Measurements from ENCODE around the gene MFSD6. TPM values are rescaled to one million over a fixed set of nuclear protein-coding genes. Genes with fewer than 3 reads are reported as not detected.

Gene MFSD6
- polyA plus RNA-seq, 3 donors, result 8.8 to 15.7 (median 12.9) TPM

- H3K4me2 ChIP-seq (replicated peaks; ENCODE audit: extremely low read depth, low read length, poor library complexity, severe bottlenecking), result no peak overlapping the region
- H4K20me1 ChIP-seq (ENCODE audit: insufficient read depth, low read length), result no peaks in the 10 kb centered on the region
- peaks cover 52 to 97% of the 10 kb centered on the region in 2 donors for H3K36me3 ChIP-seq (replicated peaks in 1 of 2; ENCODE audit: control insufficient read depth in 1 of 2, insufficient read depth in 2 of 2, low read length in 2 of 2)
- no peak for TF ChIP-seq CTCF (IDR thresholded peaks at IDR 0.05)
- no peaks in the 10 kb centered on the region for H3K4me1 ChIP-seq (ENCODE audit: control insufficient read depth in 1 of 2, insufficient read depth in 2 of 2, low read length in 2 of 2)
- no peak overlapping the region for H2AFZ ChIP-seq (ENCODE audit: insufficient read depth, low read depth, low read length, poor library complexity, severe bottlenecking)
- H3K27ac Mint-ChIP-seq, result no peak overlapping the region
- H3K27me3 ChIP-seq (ENCODE audit: control insufficient read depth in 2 of 2, insufficient read depth in 2 of 2, low read length in 2 of 2), result no peaks in the 10 kb centered on the region
- no peak overlapping the region for H3K27ac ChIP-seq (ENCODE audit: low read depth in 1 of 2, low read length in 2 of 2)
- DNase-seq, result no peak
- peaks cover 27 to 56% of the 10 kb centered on the region in 2 donors for H3K36me3 Mint-ChIP-seq
- intact Hi-C loops (cut with micrococcal nuclease), result no loop called here
- H3K4me3 ChIP-seq (replicated peaks in 1 of 3; ENCODE audit: low read depth in 2 of 3, low read length in 3 of 3), result no peak overlapping the region
- H3K27me3 Mint-ChIP-seq (ENCODE audit: low read depth in 3 of 3), result peaks cover 0 to 1% (median 0%) of the 10 kb centered on the region in 3 donors
- no peaks in the 10 kb centered on the region for H3K79me2 ChIP-seq (ENCODE audit: insufficient read depth, low read length)
- H3K4me1 Mint-ChIP-seq, result no peaks in the 10 kb centered on the region
- H3K4me3 Mint-ChIP-seq, result no peak overlapping the region
- WGBS (ENCODE audit: insufficient coverage), result 98% methylated on average over 14 of the region's 19 CpGs
- H3K9ac ChIP-seq (ENCODE audit: insufficient read depth, low read length, poor library complexity, severe bottlenecking), result no peak overlapping the region
- no peaks in the 10 kb centered on the region for H3K9me3 ChIP-seq (replicated peaks in 1 of 2; ENCODE audit: control insufficient read depth in 1 of 2, insufficient read depth in 1 of 2, low read length in 2 of 2)
- no peaks in the 10 kb centered on the region for H3K9me3 Mint-ChIP-seq
Measured at GRCh38 chr2:190365499-190366204, 42.5 kb upstream of the MFSD6 start.

- 87% methylated on average over 9 of the region's 11 CpGs for WGBS (ENCODE audit: insufficient coverage)
Measured at GRCh38 chr2:190366248-190366753, 41.9 kb upstream of the MFSD6 start.

More at GRCh38 chr2:190366248-190366753, 41.9 kb upstream of the MFSD6 start:
- H3K27me3 ChIP-seq (ENCODE audit: control insufficient read depth in 2 of 2, insufficient read depth in 2 of 2, low read length in 2 of 2), result no peaks in the 10 kb centered on the region
- no peak overlapping the region for H3K4me3 ChIP-seq (replicated peaks in 1 of 3; ENCODE audit: low read depth in 2 of 3, low read length in 3 of 3)
- Mint-ChIP-seq H3K4me1 (no peaks in the 10 kb centered on the region), H3K27me3 (ENCODE audit: low read depth in 3 of 3) (peaks cover 0 to 1% (median 0%) of the 10 kb centered on the region in 3 donors), H3K4me3 (no peak overlapping the region), H3K36me3 (peaks cover 29 to 56% of the 10 kb centered on the region in 2 donors), H3K27ac (no peak overlapping the region), H3K9me3 (no peaks in the 10 kb centered on the region)
- H3K4me1 ChIP-seq (ENCODE audit: control insufficient read depth in 1 of 2, insufficient read depth in 2 of 2, low read length in 2 of 2), result no peaks in the 10 kb centered on the region
- intact Hi-C loops (cut with micrococcal nuclease), result no loop called here
- no peak overlapping the region for H3K9ac ChIP-seq (ENCODE audit: insufficient read depth, low read length, poor library complexity, severe bottlenecking)
- no peak overlapping the region for H3K4me2 ChIP-seq (replicated peaks; ENCODE audit: extremely low read depth, low read length, poor library complexity, severe bottlenecking)
- no peak for DNase-seq
- no peaks in the 10 kb centered on the region for H4K20me1 ChIP-seq (ENCODE audit: insufficient read depth, low read length)
- no peaks in the 10 kb centered on the region for H3K79me2 ChIP-seq (ENCODE audit: insufficient read depth, low read length)
- peaks cover 55 to 97% of the 10 kb centered on the region in 2 donors for H3K36me3 ChIP-seq (replicated peaks in 1 of 2; ENCODE audit: control insufficient read depth in 1 of 2, insufficient read depth in 2 of 2, low read length in 2 of 2)
- TF ChIP-seq CTCF (IDR thresholded peaks at IDR 0.05), result no peak
- no peaks in the 10 kb centered on the region for H3K9me3 ChIP-seq (replicated peaks in 1 of 2; ENCODE audit: control insufficient read depth in 1 of 2, insufficient read depth in 1 of 2, low read length in 2 of 2)
- H2AFZ ChIP-seq (ENCODE audit: insufficient read depth, low read depth, low read length, poor library complexity, severe bottlenecking), result no peak overlapping the region
- no peak overlapping the region for H3K27ac ChIP-seq (ENCODE audit: low read depth in 1 of 2, low read length in 2 of 2)
